Transverse colon (tissue), 4 donors: ENCODE measurements around the gene TUSC7. TPM values are rescaled to one million over a fixed set of nuclear protein-coding genes. Genes with fewer than 3 reads are reported as not detected.

Experiments
- DNase-seq: peaks from one replicate; pipeline ENCODE4 v3.0.0-alpha.2; 2019
- H3K27ac ChIP-seq, 4 donors: fragments of 200-600 bp; sonication (generic); 2 replicates each; pipeline ENCODE4 v1.5.1; 2016 to 2018; ENCODE audit warnings: inconsistent platforms in 4 of 4
- H3K27me3 ChIP-seq: fragments of 200-600 bp; sonication (generic); 2 replicates; pipeline ENCODE4 v1.5.1; 2017; ENCODE audit warnings: inconsistent platforms
- H3K36me3 ChIP-seq, 4 donors: fragments of 200-600 bp; sonication (generic); 2 replicates each; pipeline ENCODE4 v1.5.1; 2017 to 2019; ENCODE audit warnings: inconsistent platforms in 4 of 4
- H3K4me1 ChIP-seq, 4 donors: fragments of 200-600 bp; sonication (generic); 2 replicates each; pipeline ENCODE4 v1.5.1; 2017 to 2020; ENCODE audit warnings: inconsistent platforms in 4 of 4
- H3K4me3 ChIP-seq, 4 donors: fragments of 200-600 bp; sonication (generic); 1 replicate in 1 of 4; 2 replicates in 3 of 4; pipeline versions ENCODE4 v1.5.1 to v1.6.1; 2017 to 2019; ENCODE audit warnings: inconsistent platforms in 4 of 4
- H3K9me3 ChIP-seq, 2 donors: fragments of 200-600 bp; sonication (generic); 2 replicates each; pipeline ENCODE4 v1.5.1; 2017 to 2019; ENCODE audit warnings: inconsistent platforms in 2 of 2
- EP300 ChIP-seq: sonication (generic); formaldehyde crosslinking; IDR thresholded peaks from one replicate; pipeline ENCODE4 v1.6.1; 2017; ENCODE audit warnings: antibody characterized with exemption, low read depth
- POLR2A ChIP-seq: fragments of 450-650 bp; IDR thresholded peaks from one replicate; pipeline ENCODE4 v1.6.1; 2016; ENCODE audit warnings: antibody characterized with exemption, mild to moderate bottlenecking, moderate library complexity
- POLR2AphosphoS5 ChIP-seq, 3 donors: sonication (generic); formaldehyde crosslinking; IDR thresholded peaks; one replicate each; pipeline ENCODE4 v1.6.1; 2016; ENCODE audit warnings: antibody characterized with exemption in 3 of 3
- WGBS, 2 donors: methylation state at CpG; one replicate each; pipeline ENCODE4 v1.1.5; 2018; ENCODE audit warnings: low coverage in 1 of 2; 5-methylcytosine and 5-hydroxymethylcytosine counted together
- in situ Hi-C, 4 donors: fragments of 200-750 bp; cut with MboI; loops; one replicate each; pipeline versions ENCODE4 v1.15.0 to v1.15.1; 2017; ENCODE audit warnings: low sequenced_read_pairs in 3 of 4, low pct_ligation_motif_present in 1 of 4, low pct_unique_long_range_greater_than_20kb in 1 of 4
- intact Hi-C: fragments of 100-400 bp; cut with DNase I; formaldehyde crosslinking; loops from one replicate; pipeline ENCODE4 v1.15.1; 2023; ENCODE audit warnings: low total_unique reads
- total RNA-seq, 4 donors: library from RNA; depleted of rRNA; stranded (reverse); fragments of >200 nt; gene quantifications; one replicate each; pipeline ENCODE4 v1.1.0, GENCODE V29; 2016
- TF ChIP-seq, protein P1 (sequence below), 5 experiments: fragments of 200-600 bp in 3 of 5; fragments of 450-650 bp in 2 of 5; sonication (generic) in 3 of 5; IDR thresholded peaks; 1 replicate in 2 of 5; 2 replicates in 3 of 5; pipeline ENCODE4 v1.5.1; 2016 to 2017; ENCODE audit warnings: antibody characterized with exemption in 5 of 5, inconsistent platforms in 3 of 5, mild to moderate bottlenecking in 2 of 5, moderate library complexity in 1 of 5

Gene TUSC7
- total RNA-seq, 4 donors from 2014 or later = not detected

DNA sequence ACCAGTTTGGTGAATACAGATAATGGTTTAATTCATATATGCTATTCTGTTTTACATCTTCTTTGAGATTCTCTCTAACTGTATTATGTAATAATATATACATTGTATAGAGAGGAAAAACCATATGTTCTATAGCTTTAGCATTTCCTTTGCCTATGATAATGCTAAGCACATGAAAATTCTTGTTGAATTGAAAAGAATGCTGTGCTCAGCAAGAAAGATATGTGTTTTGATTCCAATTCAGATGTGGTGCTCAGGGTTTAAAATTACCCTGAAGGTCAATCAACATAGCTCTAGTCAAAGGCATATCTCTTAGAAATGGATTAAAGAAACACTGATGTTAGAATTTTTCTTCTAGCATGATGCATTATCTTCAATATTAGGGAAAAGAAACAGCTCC, 8.5 kb upstream of the TUSC7 start:
- Histone ChIP-seq H3K4me3 (no peak overlapping the region), H3K27me3 (no peaks in the 10 kb centered on the region), H3K27ac (no peak overlapping the region), H3K36me3 (no peaks in the 10 kb centered on the region), H3K4me1 (no peaks in the 10 kb centered on the region), H3K9me3 (no peaks in the 10 kb centered on the region)
- DNase-seq = no peak
- in situ Hi-C loops (no loop called here), intact Hi-C loops (no loop called here)
- TF ChIP-seq POLR2A (no peak), EP300 (no peak), POLR2AphosphoS5 (IDR thresholded peaks at IDR 0.05) (no peak)
- TF ChIP-seq, protein P1, sequence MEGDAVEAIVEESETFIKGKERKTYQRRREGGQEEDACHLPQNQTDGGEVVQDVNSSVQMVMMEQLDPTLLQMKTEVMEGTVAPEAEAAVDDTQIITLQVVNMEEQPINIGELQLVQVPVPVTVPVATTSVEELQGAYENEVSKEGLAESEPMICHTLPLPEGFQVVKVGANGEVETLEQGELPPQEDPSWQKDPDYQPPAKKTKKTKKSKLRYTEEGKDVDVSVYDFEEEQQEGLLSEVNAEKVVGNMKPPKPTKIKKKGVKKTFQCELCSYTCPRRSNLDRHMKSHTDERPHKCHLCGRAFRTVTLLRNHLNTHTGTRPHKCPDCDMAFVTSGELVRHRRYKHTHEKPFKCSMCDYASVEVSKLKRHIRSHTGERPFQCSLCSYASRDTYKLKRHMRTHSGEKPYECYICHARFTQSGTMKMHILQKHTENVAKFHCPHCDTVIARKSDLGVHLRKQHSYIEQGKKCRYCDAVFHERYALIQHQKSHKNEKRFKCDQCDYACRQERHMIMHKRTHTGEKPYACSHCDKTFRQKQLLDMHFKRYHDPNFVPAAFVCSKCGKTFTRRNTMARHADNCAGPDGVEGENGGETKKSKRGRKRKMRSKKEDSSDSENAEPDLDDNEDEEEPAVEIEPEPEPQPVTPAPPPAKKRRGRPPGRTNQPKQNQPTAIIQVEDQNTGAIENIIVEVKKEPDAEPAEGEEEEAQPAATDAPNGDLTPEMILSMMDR (IDR thresholded peaks at IDR 0.05) = no peak

DNA sequence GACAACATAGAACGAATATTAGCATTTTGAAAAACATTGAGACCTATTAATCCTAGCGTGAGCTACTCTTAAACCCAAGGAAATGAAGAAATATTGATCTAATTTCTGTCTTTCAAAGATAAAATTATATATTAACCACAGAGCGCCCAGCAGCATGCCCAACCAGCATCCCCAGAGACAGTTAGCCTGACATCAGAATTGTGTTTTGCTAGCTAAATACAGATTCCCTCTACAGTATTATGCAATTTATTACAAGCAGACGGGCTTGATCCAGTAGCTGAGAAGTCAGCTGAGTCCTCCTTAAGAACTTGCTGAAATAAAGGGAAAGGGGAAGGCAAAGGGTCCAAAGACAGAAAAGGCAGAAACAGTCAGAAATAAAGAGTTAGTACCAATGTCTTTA, 7.2 kb upstream of the TUSC7 start:
- no peak for DNase-seq
- intact Hi-C loops = no loop called here
- 60 to 64% methylated on average over 3 to 4 of the region's 4 CpGs for WGBS, 2 donors
- Histone ChIP-seq H3K4me1 (no peaks in the 10 kb centered on the region), H3K4me3 (no peak overlapping the region), H3K9me3 (no peaks in the 10 kb centered on the region), H3K36me3 (no peaks in the 10 kb centered on the region), H3K27ac (no peak overlapping the region), H3K27me3 (no peaks in the 10 kb centered on the region)
- in situ Hi-C loops = no loop called here
- TF ChIP-seq POLR2A = no peak
- TF ChIP-seq, protein P1 (IDR thresholded peaks at IDR 0.05) = no peak
- TF ChIP-seq POLR2AphosphoS5 (IDR thresholded peaks at IDR 0.05) = no peak
- TF ChIP-seq EP300 = no peak

DNA sequence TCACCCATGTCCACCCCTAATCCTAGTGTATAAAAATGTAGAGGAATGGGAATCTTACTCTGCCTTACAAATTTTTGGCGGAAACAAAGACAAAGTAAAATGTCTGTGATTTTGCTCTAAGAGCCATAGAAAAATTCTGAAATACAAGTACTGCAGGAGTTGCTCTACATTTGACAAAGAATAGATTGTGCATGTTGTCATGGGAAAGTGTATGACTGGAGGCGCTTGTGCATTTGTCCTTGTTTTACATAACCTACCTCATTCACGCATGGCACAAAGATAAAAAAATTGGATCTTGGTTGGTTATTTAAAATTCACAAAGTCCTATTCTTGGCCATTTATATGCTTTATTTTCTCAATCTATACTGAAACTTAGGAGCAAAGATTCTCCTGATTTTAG, 2.0 kb upstream of the TUSC7 start:
- DNase-seq = no peak
- Histone ChIP-seq H3K36me3 (no peaks in the 10 kb centered on the region), H3K4me3 (no peak overlapping the region), H3K9me3 (no peaks in the 10 kb centered on the region), H3K27ac (no peak overlapping the region), H3K4me1 (no peaks in the 10 kb centered on the region), H3K27me3 (no peaks in the 10 kb centered on the region)
- TF ChIP-seq POLR2A (no peak), POLR2AphosphoS5 (IDR thresholded peaks at IDR 0.05) (no peak), EP300 (no peak)
- TF ChIP-seq, protein P1 (IDR thresholded peaks at IDR 0.05) = no peak
- 86 to 95% methylated on average over 3 of the region's 3 CpGs for WGBS, 2 donors
- intact Hi-C loops (loop anchor here (5.0 kb wide), 1 partner anchor 1930 kb away; no protein-coding TSS in a partner anchor), in situ Hi-C loops (no loop called here)

DNA sequence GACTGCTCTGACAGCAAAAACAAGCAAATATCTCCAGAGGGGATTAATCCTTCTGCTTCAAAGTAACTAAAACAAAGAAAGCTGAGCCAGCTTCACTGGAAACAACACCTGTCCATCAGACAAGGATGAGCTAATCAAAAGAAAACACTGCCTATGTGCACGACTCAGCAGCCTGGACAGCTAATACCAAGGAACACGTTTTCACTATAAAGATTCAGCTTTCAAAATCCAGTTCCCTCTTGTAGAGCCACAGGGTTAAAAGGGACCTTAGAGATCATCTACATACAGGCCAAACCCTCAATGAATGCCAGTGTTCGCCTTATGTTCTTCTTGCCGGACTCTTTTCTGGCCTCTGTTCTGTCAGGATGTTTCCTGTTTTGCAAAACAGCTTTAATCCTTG, 6.9 kb downstream of the TUSC7 start:
- Histone ChIP-seq H3K36me3 (no peaks in the 10 kb centered on the region), H3K4me3 (no peak overlapping the region), H3K27me3 (no peaks in the 10 kb centered on the region), H3K9me3 (no peaks in the 10 kb centered on the region), H3K27ac (no peak overlapping the region), H3K4me1 (no peaks in the 10 kb centered on the region)
- WGBS, 2 donors = 54 to 90% methylated on average over 2 to 4 of the region's 4 CpGs
- in situ Hi-C loops (no loop called here), intact Hi-C loops (no loop called here)
- TF ChIP-seq, protein P1 (IDR thresholded peaks at IDR 0.05) = no peak
- TF ChIP-seq POLR2A (no peak), POLR2AphosphoS5 (IDR thresholded peaks at IDR 0.05) (no peak), EP300 (no peak)
- no peak for DNase-seq
